IPS DF 19.7 (cell line): ENCODE measurements around the gene GCG.

Source experiments
- DNase-seq: peaks from one replicate; pipeline ENCODE4 v3.0.0-alpha.2; 2013; ENCODE audit warnings: low read depth, low spot score

Gene GCG

DNA sequence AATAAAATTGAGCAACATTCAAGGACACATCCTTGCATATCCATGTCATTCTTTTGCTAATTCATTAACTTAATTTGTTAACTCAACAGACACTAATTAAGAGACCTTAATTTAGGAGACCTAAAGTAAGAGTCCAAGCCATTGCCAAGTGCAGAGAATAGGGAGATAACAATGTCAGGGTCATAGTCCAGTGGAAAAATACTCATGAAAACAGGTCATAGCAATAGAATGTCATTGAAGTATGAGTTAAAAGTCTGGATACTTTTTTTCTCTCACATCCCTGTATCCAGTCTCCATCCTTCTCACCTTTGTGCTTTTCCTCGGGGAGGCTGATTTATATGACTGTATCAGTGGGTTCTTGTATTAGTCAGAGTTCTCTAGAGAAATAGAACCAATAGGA lies 51.5 kb downstream of the GCG start:
- DNase-seq: no peak

DNA sequence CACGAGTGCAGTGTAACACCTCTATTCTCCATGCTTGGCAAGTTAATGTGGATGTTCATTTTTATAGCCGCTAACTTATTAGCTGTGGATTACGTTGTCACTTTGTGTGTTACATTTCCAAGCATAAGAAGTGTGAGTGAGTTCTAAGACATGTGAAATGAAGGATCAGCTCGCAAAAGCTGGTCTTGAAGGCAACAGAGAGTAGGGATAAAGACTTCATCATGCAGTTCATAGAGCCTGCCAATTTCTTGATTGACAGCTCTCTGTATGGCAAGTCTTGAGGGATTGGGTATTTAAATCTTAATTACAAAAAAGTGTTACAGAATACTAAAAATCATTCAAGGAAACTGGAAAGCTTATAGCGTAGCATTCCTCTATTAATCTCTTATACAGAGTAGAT lies 52.2 kb downstream of the GCG start:
- DNase-seq: no peak
